ENCODE measurements around the gene ZNF407. TPM values are rescaled to one million over a fixed set of nuclear protein-coding genes. Genes with fewer than 3 reads are reported as not detected.

ZNF407 gene
- total and polyA plus RNA-seq, 12 donors: 2.5 to 14.9 (median 12.7) TPM

DNA sequence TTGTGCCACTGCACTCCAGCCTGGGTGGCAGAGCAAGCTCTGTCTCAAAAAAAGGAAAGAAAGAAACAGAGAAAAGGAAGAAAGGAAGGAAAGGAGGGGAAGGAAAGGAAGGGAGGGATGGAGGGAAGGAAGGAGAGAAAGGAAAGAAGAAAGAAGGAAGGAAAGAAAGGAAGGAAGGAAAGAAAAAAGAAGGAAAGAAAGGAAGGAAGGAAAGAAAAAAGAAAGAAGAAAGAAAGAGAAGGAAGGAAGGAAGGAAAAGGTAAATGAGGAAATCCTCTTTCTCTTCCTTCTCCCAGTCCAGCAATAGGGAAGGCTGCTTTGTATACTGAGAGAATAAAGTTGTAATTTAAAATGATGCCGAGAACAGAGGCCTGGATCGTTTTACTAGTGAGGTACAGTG is 22.8 kb upstream of the ZNF407 start:
- ATAC-seq: no peak
- H3K36me3 ChIP-seq: no peaks in the 10 kb centered on the region
- no peak overlapping the region for H3K4me3 ChIP-seq
- no peak overlapping the region for H3K27ac ChIP-seq
- TF ChIP-seq, protein P1, sequence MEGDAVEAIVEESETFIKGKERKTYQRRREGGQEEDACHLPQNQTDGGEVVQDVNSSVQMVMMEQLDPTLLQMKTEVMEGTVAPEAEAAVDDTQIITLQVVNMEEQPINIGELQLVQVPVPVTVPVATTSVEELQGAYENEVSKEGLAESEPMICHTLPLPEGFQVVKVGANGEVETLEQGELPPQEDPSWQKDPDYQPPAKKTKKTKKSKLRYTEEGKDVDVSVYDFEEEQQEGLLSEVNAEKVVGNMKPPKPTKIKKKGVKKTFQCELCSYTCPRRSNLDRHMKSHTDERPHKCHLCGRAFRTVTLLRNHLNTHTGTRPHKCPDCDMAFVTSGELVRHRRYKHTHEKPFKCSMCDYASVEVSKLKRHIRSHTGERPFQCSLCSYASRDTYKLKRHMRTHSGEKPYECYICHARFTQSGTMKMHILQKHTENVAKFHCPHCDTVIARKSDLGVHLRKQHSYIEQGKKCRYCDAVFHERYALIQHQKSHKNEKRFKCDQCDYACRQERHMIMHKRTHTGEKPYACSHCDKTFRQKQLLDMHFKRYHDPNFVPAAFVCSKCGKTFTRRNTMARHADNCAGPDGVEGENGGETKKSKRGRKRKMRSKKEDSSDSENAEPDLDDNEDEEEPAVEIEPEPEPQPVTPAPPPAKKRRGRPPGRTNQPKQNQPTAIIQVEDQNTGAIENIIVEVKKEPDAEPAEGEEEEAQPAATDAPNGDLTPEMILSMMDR (IDR thresholded peaks at IDR 0.05): no peak
- H3K27me3 ChIP-seq: no peaks in the 10 kb centered on the region
- DNase-seq: no peak
- intact Hi-C loops (cut with DNase I): no loop called here
- WGBS, 2 donors: 59 to 60% methylated on average over 2 of the region's 2 CpGs
- no peaks in the 10 kb centered on the region for H3K9me3 ChIP-seq
- peaks cover 0 to 6% (median 0%) of the 10 kb centered on the region in 9 donors for H3K4me1 ChIP-seq

DNA sequence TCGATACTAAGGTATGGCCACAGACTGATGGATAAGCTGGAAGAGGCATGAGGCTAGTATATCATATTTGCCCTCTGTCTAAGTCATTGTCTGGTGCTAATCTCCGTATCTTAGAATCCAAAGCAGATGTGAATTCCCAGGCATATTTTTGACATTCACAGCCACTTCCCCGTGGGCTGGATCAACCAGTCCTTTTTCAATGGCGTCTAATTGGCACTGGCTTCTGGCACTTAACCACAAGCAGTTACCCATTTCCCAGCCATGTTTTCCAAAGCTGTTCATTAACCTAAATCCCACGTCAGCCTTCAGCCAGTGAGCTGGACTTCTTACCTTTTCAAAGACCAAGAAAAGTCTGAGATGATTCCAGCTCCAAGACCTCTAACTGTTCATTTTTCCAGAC is 20.7 kb upstream of the ZNF407 start:
- intact Hi-C loops (cut with DNase I): no loop called here
- peaks cover 0 to 25% (median 9%) of the 10 kb centered on the region in 9 donors for H3K4me1 ChIP-seq
- no peak overlapping the region for H3K27ac ChIP-seq
- no peak for DNase-seq
- 57 to 67% methylated on average over 5 of the region's 5 CpGs for WGBS, 2 donors
- H3K4me3 ChIP-seq: no peak overlapping the region
- no peak for ATAC-seq
- H3K27me3 ChIP-seq: no peaks in the 10 kb centered on the region
- TF ChIP-seq, protein P1 (IDR thresholded peaks at IDR 0.05): no peak
- no peaks in the 10 kb centered on the region for H3K36me3 ChIP-seq
- no peaks in the 10 kb centered on the region for H3K9me3 ChIP-seq

DNA sequence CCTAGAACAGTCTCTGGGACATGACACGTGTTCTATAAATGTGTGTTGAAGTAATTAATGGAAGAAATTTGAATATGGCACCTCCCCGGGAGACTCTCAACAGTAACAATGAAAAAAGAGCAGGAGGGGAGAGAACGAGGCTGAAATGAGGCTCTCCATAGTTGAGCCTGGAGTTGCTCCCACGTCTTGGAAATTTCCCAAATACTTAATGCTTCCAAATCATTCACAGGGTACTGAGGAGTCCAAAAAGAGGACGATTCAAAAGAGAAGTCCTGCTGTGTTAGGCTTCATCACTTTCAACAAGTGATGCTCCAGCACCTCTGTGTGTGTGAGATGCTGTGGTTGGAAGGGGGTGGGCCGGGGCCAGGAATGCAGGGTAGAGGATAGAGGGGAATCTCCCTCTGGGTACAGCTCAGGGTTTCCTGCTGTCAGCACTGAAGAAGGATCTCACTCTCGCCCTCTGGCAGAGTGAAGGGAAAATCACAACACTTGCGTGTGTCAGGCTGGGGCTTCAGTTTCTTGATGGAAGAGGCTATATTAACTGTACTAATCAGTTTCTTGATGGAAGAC is 18.1 kb upstream of the ZNF407 start:
- Histone ChIP-seq H3K9me3 (no peaks in the 10 kb centered on the region), H3K4me1 (peaks cover 0 to 25% (median 9%) of the 10 kb centered on the region in 9 donors), H3K4me3 (no peak overlapping the region), H3K27ac (peak overlapping the region in 1 of 10 donors; percentile 51), H3K36me3 (no peaks in the 10 kb centered on the region), H3K27me3 (no peaks in the 10 kb centered on the region)
- ATAC-seq: peak in 3 of 8 donors; percentile 25 to 26 (median 25)
- intact Hi-C loops (cut with DNase I): no loop called here
- TF ChIP-seq, protein P1 (IDR thresholded peaks at IDR 0.05): no peak
- no peak for DNase-seq
- WGBS, 2 donors: 26 to 33% methylated on average over 8 of the region's 8 CpGs

DNA sequence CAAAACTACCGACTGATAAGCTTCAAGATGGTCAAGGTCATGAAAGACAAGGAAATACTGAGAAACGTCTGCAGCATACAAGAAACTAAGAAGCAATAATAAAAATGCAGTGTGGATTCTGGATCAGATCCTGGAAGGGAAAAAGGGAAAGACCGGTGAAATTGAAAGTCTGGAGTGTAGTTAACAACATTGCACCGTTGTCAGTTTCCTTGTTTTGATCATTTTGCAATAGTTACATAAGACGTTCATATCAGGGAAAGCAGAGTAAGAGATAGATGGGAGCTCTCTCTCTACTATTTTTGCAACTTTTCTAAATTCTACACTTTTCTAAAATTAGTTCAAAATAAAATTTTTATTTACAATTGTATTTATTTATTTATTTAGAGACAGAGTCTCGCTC is 15.0 kb upstream of the ZNF407 start:
- intact Hi-C loops (cut with DNase I): no loop called here
- WGBS, 2 donors: 67 to 79% methylated on average over 6 of the region's 6 CpGs

More for the DNA sequence above, 15.0 kb upstream of the ZNF407 start:
- Histone ChIP-seq H3K4me3 (no peak overlapping the region), H3K27me3 (no peaks in the 10 kb centered on the region), H3K27ac (no peak overlapping the region), H3K36me3 (no peaks in the 10 kb centered on the region), H3K9me3 (no peaks in the 10 kb centered on the region), H3K4me1 (peaks cover 0 to 25% (median 11%) of the 10 kb centered on the region in 9 donors)
- no peak for DNase-seq
- TF ChIP-seq, protein P1 (IDR thresholded peaks at IDR 0.05): no peak
- no peak for ATAC-seq
